OCI-LY7 (cell line): ENCODE measurements around the gene DAPK1.
A peak's percentile ranks its signal among the peaks of the same experiment; 100 is the strongest.

Experiments used
- EZH2phosphoT487 ChIP-seq: fragments of 200-600 bp; sonication (generic); IDR thresholded peaks from 2 replicates; pipeline ENCODE4 v1.6.1; 2018; ENCODE audit warnings: low read depth, borderline replicate concordance, mild to moderate bottlenecking, mixed run types, antibody characterized with exemption, low read length, moderate library complexity, mixed read lengths
- TF ChIP-seq, protein P1 (sequence below): fragments of 200-600 bp; sonication (generic); conservative IDR thresholded peaks from 2 replicates; pipeline ENCODE4 v1.5.1; 2014; ENCODE audit warnings: mild to moderate bottlenecking, antibody characterized with exemption, low read length, moderate library complexity, mixed read lengths

DNA sequence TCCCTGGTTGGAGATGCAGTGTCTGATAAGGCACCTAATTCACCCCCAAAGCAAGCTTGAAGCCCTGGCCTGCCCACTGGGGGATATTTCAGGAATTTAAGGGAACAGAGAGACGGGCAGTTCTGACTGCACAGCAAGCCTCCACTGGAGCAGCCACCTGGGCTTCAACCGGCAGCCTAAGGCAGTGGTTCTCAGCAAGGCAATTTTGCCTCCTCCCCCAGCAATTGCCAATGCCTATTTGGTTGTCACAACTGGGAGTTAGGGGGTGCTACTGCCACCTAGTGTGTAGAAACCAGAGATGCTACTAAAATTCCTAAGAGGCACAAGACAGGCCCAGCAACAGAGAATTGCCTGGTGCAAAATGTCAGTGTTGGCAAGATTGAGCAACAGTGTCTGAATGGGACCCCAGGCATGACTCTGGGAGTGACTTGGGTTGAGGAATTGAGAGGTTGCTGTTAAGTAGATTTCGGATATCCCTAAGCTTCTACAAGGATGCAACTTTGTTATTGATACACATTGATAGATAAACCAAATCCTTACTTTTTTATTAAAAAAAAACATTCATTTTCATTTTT lies 169.6 kb downstream of the DAPK1 start:
- TF ChIP-seq, protein P1, sequence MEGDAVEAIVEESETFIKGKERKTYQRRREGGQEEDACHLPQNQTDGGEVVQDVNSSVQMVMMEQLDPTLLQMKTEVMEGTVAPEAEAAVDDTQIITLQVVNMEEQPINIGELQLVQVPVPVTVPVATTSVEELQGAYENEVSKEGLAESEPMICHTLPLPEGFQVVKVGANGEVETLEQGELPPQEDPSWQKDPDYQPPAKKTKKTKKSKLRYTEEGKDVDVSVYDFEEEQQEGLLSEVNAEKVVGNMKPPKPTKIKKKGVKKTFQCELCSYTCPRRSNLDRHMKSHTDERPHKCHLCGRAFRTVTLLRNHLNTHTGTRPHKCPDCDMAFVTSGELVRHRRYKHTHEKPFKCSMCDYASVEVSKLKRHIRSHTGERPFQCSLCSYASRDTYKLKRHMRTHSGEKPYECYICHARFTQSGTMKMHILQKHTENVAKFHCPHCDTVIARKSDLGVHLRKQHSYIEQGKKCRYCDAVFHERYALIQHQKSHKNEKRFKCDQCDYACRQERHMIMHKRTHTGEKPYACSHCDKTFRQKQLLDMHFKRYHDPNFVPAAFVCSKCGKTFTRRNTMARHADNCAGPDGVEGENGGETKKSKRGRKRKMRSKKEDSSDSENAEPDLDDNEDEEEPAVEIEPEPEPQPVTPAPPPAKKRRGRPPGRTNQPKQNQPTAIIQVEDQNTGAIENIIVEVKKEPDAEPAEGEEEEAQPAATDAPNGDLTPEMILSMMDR = peak; percentile 74
- TF ChIP-seq EZH2phosphoT487 = no peak
